Measurements from ENCODE around the gene UBAP1. TPM values are rescaled to one million over a fixed set of nuclear protein-coding genes. Genes with fewer than 3 reads are reported as not detected.

Gene UBAP1
- total and polyA plus RNA-seq, 2 experiments from 2014 or later: 17.4 to 20.7 TPM

DNA sequence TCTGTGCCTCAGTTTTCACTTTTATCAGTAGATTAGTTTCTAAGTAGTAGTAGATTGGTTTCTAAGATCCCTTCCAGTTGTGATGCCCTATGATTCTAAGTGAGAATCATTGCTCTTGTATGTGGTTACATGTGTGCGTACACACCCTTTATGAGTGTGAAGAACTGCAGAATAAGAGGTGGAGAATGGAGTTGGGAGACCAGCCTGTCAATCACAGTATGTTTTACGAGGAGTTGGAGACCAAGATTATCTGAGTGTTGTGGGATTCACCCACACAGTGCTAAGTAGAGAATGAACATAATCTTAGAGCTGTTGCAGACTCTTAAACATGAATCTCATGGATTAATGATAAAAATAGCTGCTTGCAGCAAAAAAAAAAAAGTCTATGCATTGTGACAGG lies 112.6 kb downstream of the UBAP1 start (continued):
- TF ChIP-seq, protein P1, sequence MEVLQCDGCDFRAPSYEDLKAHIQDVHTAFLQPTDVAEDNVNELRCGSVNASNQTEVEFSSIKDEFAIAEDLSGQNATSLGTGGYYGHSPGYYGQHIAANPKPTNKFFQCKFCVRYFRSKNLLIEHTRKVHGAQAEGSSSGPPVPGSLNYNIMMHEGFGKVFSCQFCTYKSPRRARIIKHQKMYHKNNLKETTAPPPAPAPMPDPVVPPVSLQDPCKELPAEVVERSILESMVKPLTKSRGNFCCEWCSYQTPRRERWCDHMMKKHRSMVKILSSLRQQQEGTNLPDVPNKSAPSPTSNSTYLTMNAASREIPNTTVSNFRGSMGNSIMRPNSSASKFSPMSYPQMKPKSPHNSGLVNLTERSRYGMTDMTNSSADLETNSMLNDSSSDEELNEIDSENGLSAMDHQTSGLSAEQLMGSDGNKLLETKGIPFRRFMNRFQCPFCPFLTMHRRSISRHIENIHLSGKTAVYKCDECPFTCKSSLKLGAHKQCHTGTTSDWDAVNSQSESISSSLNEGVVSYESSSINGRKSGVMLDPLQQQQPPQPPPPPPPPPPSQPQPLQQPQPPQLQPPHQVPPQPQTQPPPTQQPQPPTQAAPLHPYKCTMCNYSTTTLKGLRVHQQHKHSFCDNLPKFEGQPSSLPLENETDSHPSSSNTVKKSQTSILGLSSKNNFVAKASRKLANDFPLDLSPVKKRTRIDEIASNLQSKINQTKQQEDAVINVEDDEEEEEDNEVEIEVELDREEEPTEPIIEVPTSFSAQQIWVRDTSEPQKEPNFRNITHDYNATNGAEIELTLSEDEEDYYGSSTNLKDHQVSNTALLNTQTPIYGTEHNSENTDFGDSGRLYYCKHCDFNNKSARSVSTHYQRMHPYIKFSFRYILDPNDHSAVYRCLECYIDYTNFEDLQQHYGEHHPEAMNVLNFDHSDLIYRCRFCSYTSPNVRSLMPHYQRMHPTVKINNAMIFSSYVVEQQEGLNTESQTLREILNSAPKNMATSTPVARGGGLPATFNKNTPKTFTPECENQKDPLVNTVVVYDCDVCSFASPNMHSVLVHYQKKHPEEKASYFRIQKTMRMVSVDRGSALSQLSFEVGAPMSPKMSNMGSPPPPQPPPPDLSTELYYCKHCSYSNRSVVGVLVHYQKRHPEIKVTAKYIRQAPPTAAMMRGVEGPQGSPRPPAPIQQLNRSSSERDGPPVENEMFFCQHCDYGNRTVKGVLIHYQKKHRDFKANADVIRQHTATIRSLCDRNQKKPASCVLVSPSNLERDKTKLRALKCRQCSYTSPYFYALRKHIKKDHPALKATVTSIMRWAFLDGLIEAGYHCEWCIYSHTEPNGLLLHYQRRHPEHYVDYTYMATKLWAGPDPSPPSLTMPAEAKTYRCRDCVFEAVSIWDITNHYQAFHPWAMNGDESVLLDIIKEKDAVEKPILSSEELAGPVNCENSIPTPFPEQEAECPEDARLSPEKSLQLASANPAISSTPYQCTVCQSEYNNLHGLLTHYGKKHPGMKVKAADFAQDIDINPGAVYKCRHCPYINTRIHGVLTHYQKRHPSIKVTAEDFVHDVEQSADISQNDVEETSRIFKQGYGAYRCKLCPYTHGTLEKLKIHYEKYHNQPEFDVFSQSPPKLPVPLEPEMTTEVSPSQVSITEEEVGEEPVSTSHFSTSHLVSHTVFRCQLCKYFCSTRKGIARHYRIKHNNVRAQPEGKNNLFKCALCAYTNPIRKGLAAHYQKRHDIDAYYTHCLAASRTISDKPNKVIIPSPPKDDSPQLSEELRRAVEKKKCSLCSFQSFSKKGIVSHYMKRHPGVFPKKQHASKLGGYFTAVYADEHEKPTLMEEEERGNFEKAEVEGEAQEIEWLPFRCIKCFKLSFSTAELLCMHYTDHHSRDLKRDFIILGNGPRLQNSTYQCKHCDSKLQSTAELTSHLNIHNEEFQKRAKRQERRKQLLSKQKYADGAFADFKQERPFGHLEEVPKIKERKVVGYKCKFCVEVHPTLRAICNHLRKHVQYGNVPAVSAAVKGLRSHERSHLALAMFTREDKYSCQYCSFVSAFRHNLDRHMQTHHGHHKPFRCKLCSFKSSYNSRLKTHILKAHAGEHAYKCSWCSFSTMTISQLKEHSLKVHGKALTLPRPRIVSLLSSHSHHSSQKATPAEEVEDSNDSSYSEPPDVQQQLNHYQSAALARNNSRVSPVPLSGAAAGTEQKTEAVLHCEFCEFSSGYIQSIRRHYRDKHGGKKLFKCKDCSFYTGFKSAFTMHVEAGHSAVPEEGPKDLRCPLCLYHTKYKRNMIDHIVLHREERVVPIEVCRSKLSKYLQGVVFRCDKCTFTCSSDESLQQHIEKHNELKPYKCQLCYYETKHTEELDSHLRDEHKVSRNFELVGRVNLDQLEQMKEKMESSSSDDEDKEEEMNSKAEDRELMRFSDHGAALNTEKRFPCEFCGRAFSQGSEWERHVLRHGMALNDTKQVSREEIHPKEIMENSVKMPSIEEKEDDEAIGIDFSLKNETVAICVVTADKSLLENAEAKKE (CRISPR knock-in tag; IDR thresholded peaks at IDR 0.05): no peak
- TF ChIP-seq, protein P2, sequence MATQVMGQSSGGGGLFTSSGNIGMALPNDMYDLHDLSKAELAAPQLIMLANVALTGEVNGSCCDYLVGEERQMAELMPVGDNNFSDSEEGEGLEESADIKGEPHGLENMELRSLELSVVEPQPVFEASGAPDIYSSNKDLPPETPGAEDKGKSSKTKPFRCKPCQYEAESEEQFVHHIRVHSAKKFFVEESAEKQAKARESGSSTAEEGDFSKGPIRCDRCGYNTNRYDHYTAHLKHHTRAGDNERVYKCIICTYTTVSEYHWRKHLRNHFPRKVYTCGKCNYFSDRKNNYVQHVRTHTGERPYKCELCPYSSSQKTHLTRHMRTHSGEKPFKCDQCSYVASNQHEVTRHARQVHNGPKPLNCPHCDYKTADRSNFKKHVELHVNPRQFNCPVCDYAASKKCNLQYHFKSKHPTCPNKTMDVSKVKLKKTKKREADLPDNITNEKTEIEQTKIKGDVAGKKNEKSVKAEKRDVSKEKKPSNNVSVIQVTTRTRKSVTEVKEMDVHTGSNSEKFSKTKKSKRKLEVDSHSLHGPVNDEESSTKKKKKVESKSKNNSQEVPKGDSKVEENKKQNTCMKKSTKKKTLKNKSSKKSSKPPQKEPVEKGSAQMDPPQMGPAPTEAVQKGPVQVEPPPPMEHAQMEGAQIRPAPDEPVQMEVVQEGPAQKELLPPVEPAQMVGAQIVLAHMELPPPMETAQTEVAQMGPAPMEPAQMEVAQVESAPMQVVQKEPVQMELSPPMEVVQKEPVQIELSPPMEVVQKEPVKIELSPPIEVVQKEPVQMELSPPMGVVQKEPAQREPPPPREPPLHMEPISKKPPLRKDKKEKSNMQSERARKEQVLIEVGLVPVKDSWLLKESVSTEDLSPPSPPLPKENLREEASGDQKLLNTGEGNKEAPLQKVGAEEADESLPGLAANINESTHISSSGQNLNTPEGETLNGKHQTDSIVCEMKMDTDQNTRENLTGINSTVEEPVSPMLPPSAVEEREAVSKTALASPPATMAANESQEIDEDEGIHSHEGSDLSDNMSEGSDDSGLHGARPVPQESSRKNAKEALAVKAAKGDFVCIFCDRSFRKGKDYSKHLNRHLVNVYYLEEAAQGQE (IDR thresholded peaks at IDR 0.05; ENCODE audit: unreplicated experiment): no peak
- no peak for TF ChIP-seq ZNF114 (CRISPR knock-in tag; IDR thresholded peaks at IDR 0.05)
- TF ChIP-seq, protein P3, sequence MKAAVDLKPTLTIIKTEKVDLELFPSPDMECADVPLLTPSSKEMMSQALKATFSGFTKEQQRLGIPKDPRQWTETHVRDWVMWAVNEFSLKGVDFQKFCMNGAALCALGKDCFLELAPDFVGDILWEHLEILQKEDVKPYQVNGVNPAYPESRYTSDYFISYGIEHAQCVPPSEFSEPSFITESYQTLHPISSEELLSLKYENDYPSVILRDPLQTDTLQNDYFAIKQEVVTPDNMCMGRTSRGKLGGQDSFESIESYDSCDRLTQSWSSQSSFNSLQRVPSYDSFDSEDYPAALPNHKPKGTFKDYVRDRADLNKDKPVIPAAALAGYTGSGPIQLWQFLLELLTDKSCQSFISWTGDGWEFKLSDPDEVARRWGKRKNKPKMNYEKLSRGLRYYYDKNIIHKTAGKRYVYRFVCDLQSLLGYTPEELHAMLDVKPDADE (IDR thresholded peaks at IDR 0.05): no peak
- TF ChIP-seq CREB1 (CRISPR knock-in tag; IDR thresholded peaks at IDR 0.05; ENCODE audit: low read depth): no peak
- no peak for TF ChIP-seq JUNB (IDR thresholded peaks at IDR 0.05; ENCODE audit: unreplicated experiment)
- TF ChIP-seq POLR2AphosphoS5 (IDR thresholded peaks at IDR 0.05; ENCODE audit: low read depth): no peak
